CD4-positive, CD25-positive, alpha-beta regulatory T cell (primary cell): ENCODE measurements around the gene GOLGA1. TPM values are rescaled to one million over a fixed set of nuclear protein-coding genes. Genes with fewer than 3 reads are reported as not detected.

Experiments
- ATAC-seq, 2 donors: fragments of 150-1000 bp; cut with Tn5 transposase; one replicate each; pipeline ENCODE4 v1.10.0; 2021; ENCODE audit warnings: low read depth in 2 of 2, moderate number of reproducible peaks in 2 of 2, moderate library complexity in 1 of 2
- DNase-seq, 3 donors: peaks; one replicate each; pipeline versions ENCODE4 v3.0.0 to v3.0.0-alpha.2; 2012 to 2022; ENCODE audit warnings: mixed read lengths in 1 of 3
- H3K27ac ChIP-seq: one replicate; pipeline ENCODE4 v1.7.0; 2013; ENCODE audit warnings: mild to moderate bottlenecking, low read length; ENCODE audit not compliant: insufficient read depth, poor library complexity, severe bottlenecking
- H3K27me3 ChIP-seq: one replicate; pipeline ENCODE4 v1.7.0; 2013; ENCODE audit warnings: low read length; ENCODE audit not compliant: control insufficient read depth, insufficient read depth
- H3K36me3 ChIP-seq: one replicate; pipeline ENCODE4 v1.7.0; 2013; ENCODE audit warnings: mild to moderate bottlenecking, low read length, moderate library complexity; ENCODE audit not compliant: control insufficient read depth, insufficient read depth
- H3K4me1 ChIP-seq: 2 replicates; pipeline ENCODE4 v1.7.0; 2013; ENCODE audit warnings: mild to moderate bottlenecking, low read length; ENCODE audit not compliant: insufficient read depth, control insufficient read depth, poor library complexity, severe bottlenecking
- H3K4me3 ChIP-seq: one replicate; pipeline ENCODE4 v1.7.0; 2013; ENCODE audit warnings: low read depth, mild to moderate bottlenecking, low read length, moderate library complexity
- H3K9me3 ChIP-seq, 2 experiments: 1 replicate in 1 of 2; 2 replicates in 1 of 2; pipeline ENCODE4 v1.7.0; 2013; ENCODE audit warnings: low read length in 2 of 2, mild to moderate bottlenecking in 1 of 2, moderate library complexity in 1 of 2; ENCODE audit not compliant: control insufficient read depth in 2 of 2
- H3K27ac Mint-ChIP-seq, 3 donors: one replicate each; pipeline ENCODE4 v1.8.0; 2020 to 2022; ENCODE audit warnings: mild to moderate bottlenecking in 3 of 3, mixed read lengths in 3 of 3, moderate library complexity in 2 of 3
- H3K27me3 Mint-ChIP-seq: one replicate; pipeline ENCODE4 v1.8.0; 2022; ENCODE audit warnings: mild to moderate bottlenecking, mixed read lengths
- H3K36me3 Mint-ChIP-seq: one replicate; pipeline ENCODE4 v1.8.0; 2020; ENCODE audit warnings: mixed read lengths
- H3K4me1 Mint-ChIP-seq, 4 donors: one replicate each; pipeline ENCODE4 v1.8.0; 2020 to 2022; ENCODE audit warnings: mixed read lengths in 4 of 4, mild to moderate bottlenecking in 1 of 4
- H3K4me3 Mint-ChIP-seq, 4 donors: one replicate each; pipeline ENCODE4 v1.8.0; 2020 to 2022; ENCODE audit warnings: mild to moderate bottlenecking in 4 of 4, mixed read lengths in 4 of 4, moderate library complexity in 3 of 4
- H3K9me3 Mint-ChIP-seq, 7 donors: one replicate each; pipeline ENCODE4 v1.8.0; 2020 to 2022; ENCODE audit warnings: mixed read lengths in 7 of 7, mild to moderate bottlenecking in 3 of 7, moderate library complexity in 2 of 7
- polyA plus RNA-seq, 4 donors: library from polyadenylated mRNA; unstranded; fragments of 300-500 nt; fragmentation: Illumina TruSeq; gene quantifications; one replicate each; pipeline ENCODE4 v1.2.3, GENCODE V29; 2021
- total RNA-seq: library from RNA; stranded (reverse); gene quantifications from one replicate; pipeline ENCODE4 v1.2.3, GENCODE V29; 2022

Gene GOLGA1
- total and polyA plus RNA-seq, 5 donors from 2014 or later, result 4.8 to 29.1 (median 6.4) TPM

DNA sequence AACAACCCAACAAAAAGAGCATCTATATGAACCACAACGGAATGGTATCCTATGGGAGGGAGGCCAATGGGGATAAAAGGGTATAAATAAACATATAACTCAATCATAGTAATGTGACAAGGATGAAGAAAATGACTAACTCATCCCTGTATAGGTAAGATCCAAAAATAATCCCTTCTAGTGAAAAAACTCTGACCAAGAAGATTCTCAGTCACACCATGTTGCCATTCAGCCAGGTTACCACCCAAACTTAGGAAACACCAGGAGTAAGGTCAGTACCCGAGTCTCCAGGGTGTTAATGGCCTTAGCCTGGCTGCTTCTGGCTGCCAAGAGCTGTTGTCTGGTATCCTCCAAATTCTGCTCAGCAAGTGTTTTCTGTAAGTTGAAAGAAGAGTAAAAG lies 32.8 kb downstream of the GOLGA1 start:
- Mint-ChIP-seq H3K9me3 (no peaks in the 10 kb centered on the region), H3K36me3 (peaks cover 45% of the 10 kb centered on the region)

DNA sequence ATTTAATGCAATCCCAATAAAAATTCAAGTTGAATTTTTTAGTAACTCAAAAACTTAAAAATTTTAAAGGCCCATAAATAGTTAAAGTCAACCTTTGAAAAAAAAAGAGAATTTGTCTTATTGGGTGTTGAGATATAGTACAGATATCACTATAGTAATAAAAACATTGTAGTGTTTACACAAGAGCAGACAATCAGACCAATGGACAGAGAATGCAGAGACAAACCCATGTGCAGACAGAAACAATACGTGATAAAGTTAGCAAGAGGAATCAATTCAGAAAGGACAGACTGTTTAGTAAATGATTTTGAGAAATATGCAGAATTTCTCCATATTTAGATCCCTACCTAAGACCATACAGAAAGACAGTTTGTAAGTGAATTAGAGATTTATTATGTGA lies 33.9 kb downstream of the GOLGA1 start:
- H3K4me1 ChIP-seq, result no peaks in the 10 kb centered on the region
- no peak overlapping the region for H3K27ac ChIP-seq
- H3K27me3 Mint-ChIP-seq, result no peaks in the 10 kb centered on the region
- no peaks in the 10 kb centered on the region for H3K9me3 Mint-ChIP-seq
- H3K4me3 ChIP-seq, result no peak overlapping the region
- peak overlapping the region in 1 of 3 donors; percentile 20 for H3K27ac Mint-ChIP-seq
- peaks cover 40% of the 10 kb centered on the region for H3K36me3 ChIP-seq
- no peak for DNase-seq
- H3K4me3 Mint-ChIP-seq, result no peak overlapping the region
- ATAC-seq, result no peak
- H3K4me1 Mint-ChIP-seq, result peaks cover 0 to 10% (median 2%) of the 10 kb centered on the region in 4 donors
- no peaks in the 10 kb centered on the region for H3K9me3 ChIP-seq
- peaks cover 44% of the 10 kb centered on the region for H3K36me3 Mint-ChIP-seq
- H3K27me3 ChIP-seq, result no peaks in the 10 kb centered on the region

More for the DNA sequence above, 32.8 kb downstream of the GOLGA1 start:
- no peaks in the 10 kb centered on the region for H3K9me3 ChIP-seq
- ATAC-seq (no peak), DNase-seq (no peak)
- no peak overlapping the region for H3K27ac ChIP-seq
- Mint-ChIP-seq H3K4me3 (no peak overlapping the region), H3K27me3 (no peaks in the 10 kb centered on the region), H3K4me1 (peaks cover 0 to 11% (median 2%) of the 10 kb centered on the region in 4 donors), H3K27ac (peak overlapping the region; percentile 11 to 89 (median 74))
- no peaks in the 10 kb centered on the region for H3K27me3 ChIP-seq
- no peaks in the 10 kb centered on the region for H3K4me1 ChIP-seq
- peaks cover 43% of the 10 kb centered on the region for H3K36me3 ChIP-seq
- no peak overlapping the region for H3K4me3 ChIP-seq

GRCh38 chr9:124899845-124900244 lies 41.0 kb downstream of the GOLGA1 start:
- Histone ChIP-seq H3K27ac (no peak overlapping the region), H3K4me3 (no peak overlapping the region), H3K36me3 (peaks cover 46% of the 10 kb centered on the region), H3K4me1 (no peaks in the 10 kb centered on the region), H3K27me3 (no peaks in the 10 kb centered on the region), H3K9me3 (no peaks in the 10 kb centered on the region)
- Mint-ChIP-seq H3K27me3 (no peaks in the 10 kb centered on the region), H3K4me1 (peaks cover 2 to 13% (median 5%) of the 10 kb centered on the region in 4 donors), H3K9me3 (peaks cover 0 to under 1% (median 0%) of the 10 kb centered on the region in 7 donors), H3K36me3 (peaks cover 45% of the 10 kb centered on the region), H3K4me3 (no peak overlapping the region), H3K27ac (no peak overlapping the region)
- DNase-seq (no peak), ATAC-seq (no peak)

DNA sequence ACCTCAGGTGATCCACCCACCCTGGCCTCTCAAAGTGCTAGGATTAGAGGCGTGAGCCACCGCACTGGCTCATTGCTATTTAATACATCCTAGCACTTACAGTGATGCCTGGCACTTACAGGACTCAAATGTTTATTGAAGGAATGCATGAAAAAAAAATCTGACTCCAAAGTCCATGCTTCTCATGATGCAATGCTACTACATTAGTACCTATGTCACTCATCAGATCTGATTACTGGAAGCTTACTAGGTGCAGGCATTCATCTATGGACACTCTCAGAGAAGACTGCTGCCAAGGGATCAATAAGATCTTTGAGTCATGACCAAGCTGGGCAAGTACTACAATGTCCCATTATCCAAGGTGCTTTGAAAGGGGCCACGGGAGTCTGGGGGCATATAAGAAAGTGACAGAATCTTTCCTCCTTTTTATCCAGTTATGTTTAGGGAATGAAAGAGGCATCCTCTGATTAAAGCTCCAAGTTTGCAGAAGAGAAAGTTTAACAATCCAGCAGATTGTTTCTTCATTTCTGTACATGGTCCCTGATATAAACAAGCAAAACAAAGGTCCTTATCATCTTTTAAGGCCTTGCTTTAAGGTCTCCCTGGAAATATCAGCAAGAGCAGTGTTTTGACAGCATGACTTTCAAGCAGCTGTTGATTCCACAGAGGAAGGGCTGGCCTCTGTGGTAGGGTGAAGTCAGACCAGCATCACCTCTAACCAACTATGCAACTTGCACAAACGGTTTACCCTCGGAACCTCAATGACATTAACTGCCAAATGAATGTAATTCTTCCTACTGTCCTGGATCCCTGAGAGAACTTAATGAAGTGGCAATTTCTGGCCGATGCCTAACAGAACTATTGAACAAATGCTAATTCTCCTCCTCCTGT lies 43.1 kb downstream of the GOLGA1 start:
- Mint-ChIP-seq H3K27ac (no peak overlapping the region), H3K27me3 (no peaks in the 10 kb centered on the region), H3K9me3 (peaks cover 0 to 2% (median 0%) of the 10 kb centered on the region in 7 donors), H3K4me3 (no peak overlapping the region), H3K36me3 (peaks cover 43% of the 10 kb centered on the region), H3K4me1 (peaks cover 7 to 18% (median 11%) of the 10 kb centered on the region in 4 donors)
- no peak overlapping the region for H3K4me3 ChIP-seq
- ATAC-seq (no peak), DNase-seq (no peak)
- H3K9me3 ChIP-seq, result no peaks in the 10 kb centered on the region
- H3K27ac ChIP-seq, result no peak overlapping the region
- no peaks in the 10 kb centered on the region for H3K4me1 ChIP-seq
- peaks cover 49% of the 10 kb centered on the region for H3K36me3 ChIP-seq
- no peaks in the 10 kb centered on the region for H3K27me3 ChIP-seq

- Mint-ChIP-seq H3K4me3 (peak overlapping the region in 1 of 4 donors; percentile 6), H3K36me3 (peaks cover 44% of the 10 kb centered on the region), H3K27me3 (no peaks in the 10 kb centered on the region), H3K9me3 (peaks cover 0 to 2% (median 0%) of the 10 kb centered on the region in 7 donors), H3K4me1 (peaks cover 7 to 18% (median 11%) of the 10 kb centered on the region in 4 donors), H3K27ac (peak overlapping the region; percentile 26 to 60 (median 56))
- no peak overlapping the region for H3K27ac ChIP-seq
- H3K36me3 ChIP-seq, result peaks cover 63% of the 10 kb centered on the region
- H3K27me3 ChIP-seq, result no peaks in the 10 kb centered on the region
- DNase-seq (peak; percentile 15 to 74 (median 53)), ATAC-seq (peak; percentile 74 to 77)
- H3K9me3 ChIP-seq, result no peaks in the 10 kb centered on the region
- no peaks in the 10 kb centered on the region for H3K4me1 ChIP-seq
- H3K4me3 ChIP-seq, result no peak overlapping the region
Measured at GRCh38 chr9:124894741-124895170, 46.1 kb downstream of the GOLGA1 start.

- peaks cover 65% of the 10 kb centered on the region for H3K36me3 ChIP-seq
- no peaks in the 10 kb centered on the region for H3K27me3 Mint-ChIP-seq
Measured at GRCh38 chr9:124894035-124894740, 46.7 kb downstream of the GOLGA1 start.

DNA sequence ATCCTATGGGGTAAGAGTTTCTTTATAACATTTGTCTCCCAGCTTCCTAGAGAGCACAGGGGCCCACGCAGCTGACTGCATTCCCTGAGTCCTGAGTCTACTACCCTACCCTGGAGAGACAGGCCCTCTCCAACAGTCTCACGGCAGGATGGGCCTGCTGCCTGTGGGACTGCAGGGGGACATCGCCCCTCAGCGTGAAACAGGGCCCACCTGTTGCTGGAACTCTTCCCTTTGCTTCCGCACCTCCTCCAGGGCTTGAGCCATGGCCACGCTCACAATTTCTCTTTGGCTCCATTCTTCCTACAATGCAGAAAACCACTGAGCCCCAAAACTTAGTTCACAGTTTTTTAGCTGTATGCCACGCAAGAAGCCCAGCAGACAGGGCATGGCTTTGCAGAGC lies 50.7 kb downstream of the GOLGA1 start:
- no peak for ATAC-seq
- peaks cover 7 to 10% (median 7%) of the 10 kb centered on the region in 4 donors for H3K4me1 Mint-ChIP-seq

More at GRCh38 chr9:124894035-124894740, 46.7 kb downstream of the GOLGA1 start:
- no peaks in the 10 kb centered on the region for H3K9me3 ChIP-seq
- no peak for ATAC-seq
- H3K4me1 Mint-ChIP-seq, result peaks cover 7 to 18% (median 11%) of the 10 kb centered on the region in 4 donors
- peaks cover 48% of the 10 kb centered on the region for H3K36me3 Mint-ChIP-seq
- no peak overlapping the region for H3K27ac ChIP-seq
- no peak for DNase-seq
- H3K27me3 ChIP-seq, result no peaks in the 10 kb centered on the region
- peak overlapping the region; percentile 26 to 60 (median 56) for H3K27ac Mint-ChIP-seq
- H3K9me3 Mint-ChIP-seq, result peaks cover 0 to 2% (median 0%) of the 10 kb centered on the region in 7 donors
- H3K4me3 ChIP-seq, result no peak overlapping the region
- no peak overlapping the region for H3K4me3 Mint-ChIP-seq
- H3K4me1 ChIP-seq, result no peaks in the 10 kb centered on the region

More for the DNA sequence above, 50.7 kb downstream of the GOLGA1 start:
- no peak overlapping the region for H3K4me3 ChIP-seq
- Mint-ChIP-seq H3K27ac (no peak overlapping the region), H3K36me3 (peaks cover 48% of the 10 kb centered on the region), H3K9me3 (peaks cover 0 to 2% (median 0%) of the 10 kb centered on the region in 7 donors), H3K27me3 (no peaks in the 10 kb centered on the region), H3K4me3 (no peak overlapping the region)
- no peak overlapping the region for H3K27ac ChIP-seq
- no peaks in the 10 kb centered on the region for H3K4me1 ChIP-seq
- peaks cover 72% of the 10 kb centered on the region for H3K36me3 ChIP-seq
- no peaks in the 10 kb centered on the region for H3K9me3 ChIP-seq
- no peak for DNase-seq
- H3K27me3 ChIP-seq, result no peaks in the 10 kb centered on the region
